ENCODE data around the gene DDN. TPM values are rescaled to one million over a fixed set of nuclear protein-coding genes. Genes with fewer than 3 reads are reported as not detected.
A peak's percentile ranks its signal among the peaks of the same experiment; 100 is the strongest.

DDN gene
- total and polyA plus RNA-seq, 10 donors: 0.09 to 2.0 (median 0.42) TPM; not detected in 1

- 61 to 77% (median 72%) methylated on average over 8 of the region's 8 CpGs for WGBS, 5 donors
Measured at GRCh38 chr12:48991247-48992050, 7.7 kb downstream of the DDN start.

GRCh38 chr12:48990552-48990951, 8.6 kb downstream of the DDN start:
- no peak overlapping the region for H3K4me3 ChIP-seq
- H3K27ac ChIP-seq: no peak overlapping the region
- DNase-seq: no peak
- intact Hi-C loops (cut with DNase I; ENCODE audit: low total_unique reads): no loop called here
- H3K4me1 ChIP-seq: peaks cover 0 to 16% (median 13%) of the 10 kb centered on the region in 6 donors
- H3K27me3 ChIP-seq (replicated peaks in 1 of 7): peaks cover 0 to 96% (median 35%) of the 10 kb centered on the region in 7 donors
- H3K36me3 ChIP-seq: no peaks in the 10 kb centered on the region
- H3K9me3 ChIP-seq: no peaks in the 10 kb centered on the region
- TF ChIP-seq POLR2AphosphoS5 (IDR thresholded peaks at IDR 0.05): no peak
- TF ChIP-seq POLR2A (IDR thresholded peaks at IDR 0.05): no peak
- TF ChIP-seq CTCF (IDR thresholded peaks at IDR 0.05 in 8 of 11, conservative IDR thresholded peaks at IDR 0.05 in 3 of 11): no peak

More at GRCh38 chr12:48991247-48992050, 7.7 kb downstream of the DDN start:
- no peak overlapping the region for H3K4me3 ChIP-seq
- H3K4me1 ChIP-seq: peaks cover 0 to 23% (median 16%) of the 10 kb centered on the region in 6 donors
- no peak overlapping the region for H3K27ac ChIP-seq
- H3K9me3 ChIP-seq: no peaks in the 10 kb centered on the region
- intact Hi-C loops (cut with DNase I; ENCODE audit: low total_unique reads): no loop called here
- TF ChIP-seq POLR2A (IDR thresholded peaks at IDR 0.05) (no peak), POLR2AphosphoS5 (IDR thresholded peaks at IDR 0.05) (no peak), CTCF (IDR thresholded peaks at IDR 0.05 in 8 of 11, conservative IDR thresholded peaks at IDR 0.05 in 3 of 11) (no peak)
- DNase-seq: no peak
- no peaks in the 10 kb centered on the region for H3K36me3 ChIP-seq
- H3K27me3 ChIP-seq (replicated peaks in 1 of 7): peaks cover 0 to 94% (median 34%) of the 10 kb centered on the region in 7 donors

- TF ChIP-seq CTCF (IDR thresholded peaks at IDR 0.05 in 8 of 11, conservative IDR thresholded peaks at IDR 0.05 in 3 of 11) (peak; percentile 34 to 91 (median 81)), POLR2AphosphoS5 (IDR thresholded peaks at IDR 0.05) (no peak), POLR2A (IDR thresholded peaks at IDR 0.05) (no peak)
- H3K4me3 ChIP-seq: no peak overlapping the region
- intact Hi-C loops (cut with DNase I; ENCODE audit: low total_unique reads): no loop called here
- H3K36me3 ChIP-seq: no peaks in the 10 kb centered on the region
- peaks cover 0 to 7% (median 4%) of the 10 kb centered on the region in 6 donors for H3K4me1 ChIP-seq
- WGBS, 5 donors: 28 to 32% (median 28%) methylated on average over 15 to 16 of the region's 16 CpGs
- H3K27me3 ChIP-seq (replicated peaks in 1 of 7): peaks cover 0 to 93% (median 18%) of the 10 kb centered on the region in 7 donors
- H3K27ac ChIP-seq: no peak overlapping the region
- peak; percentile 89 for DNase-seq
- no peaks in the 10 kb centered on the region for H3K9me3 ChIP-seq
Measured at GRCh38 chr12:48988030-48988649, 11.0 kb downstream of the DDN start.

- H3K27ac ChIP-seq: no peak overlapping the region
- no peaks in the 10 kb centered on the region for H3K9me3 ChIP-seq
- H3K36me3 ChIP-seq: no peaks in the 10 kb centered on the region
- WGBS, 5 donors: 60 to 66% (median 65%) methylated on average over 22 to 23 of the region's 23 CpGs
- peaks cover 0 to 10% (median 5%) of the 10 kb centered on the region in 6 donors for H3K4me1 ChIP-seq
- intact Hi-C loops (cut with DNase I; ENCODE audit: low total_unique reads): no loop called here
- H3K27me3 ChIP-seq (replicated peaks in 1 of 7): peaks cover 0 to 93% (median 23%) of the 10 kb centered on the region in 7 donors
- DNase-seq: no peak
- TF ChIP-seq POLR2A (IDR thresholded peaks at IDR 0.05): no peak
- TF ChIP-seq POLR2AphosphoS5 (IDR thresholded peaks at IDR 0.05): no peak
- no peak for TF ChIP-seq CTCF (IDR thresholded peaks at IDR 0.05 in 8 of 11, conservative IDR thresholded peaks at IDR 0.05 in 3 of 11)
- no peak overlapping the region for H3K4me3 ChIP-seq
Measured at GRCh38 chr12:48986720-48987291, 12.4 kb downstream of the DDN start.

All from spleen (tissue), 11 donors.